Measurements from ENCODE around the gene STAG3. TPM values are rescaled to one million over a fixed set of nuclear protein-coding genes. Genes with fewer than 3 reads are reported as not detected.

The STAG3 gene
- total RNA-seq, 1 experiment from 2014 or later, result 1.7 TPM

- TF ChIP-seq TCF7L2 (IDR thresholded peaks at IDR 0.05; ENCODE audit: low read depth, low read length) (no peak), SIN3A (IDR thresholded peaks at IDR 0.05; ENCODE audit: borderline replicate concordance, insufficient read depth, low read depth, low read length) (no peak), POLR2AphosphoS5 (IDR thresholded peaks at IDR 0.05; ENCODE audit: low read depth, low read length) (no peak)
- TF ChIP-seq, protein P1, sequence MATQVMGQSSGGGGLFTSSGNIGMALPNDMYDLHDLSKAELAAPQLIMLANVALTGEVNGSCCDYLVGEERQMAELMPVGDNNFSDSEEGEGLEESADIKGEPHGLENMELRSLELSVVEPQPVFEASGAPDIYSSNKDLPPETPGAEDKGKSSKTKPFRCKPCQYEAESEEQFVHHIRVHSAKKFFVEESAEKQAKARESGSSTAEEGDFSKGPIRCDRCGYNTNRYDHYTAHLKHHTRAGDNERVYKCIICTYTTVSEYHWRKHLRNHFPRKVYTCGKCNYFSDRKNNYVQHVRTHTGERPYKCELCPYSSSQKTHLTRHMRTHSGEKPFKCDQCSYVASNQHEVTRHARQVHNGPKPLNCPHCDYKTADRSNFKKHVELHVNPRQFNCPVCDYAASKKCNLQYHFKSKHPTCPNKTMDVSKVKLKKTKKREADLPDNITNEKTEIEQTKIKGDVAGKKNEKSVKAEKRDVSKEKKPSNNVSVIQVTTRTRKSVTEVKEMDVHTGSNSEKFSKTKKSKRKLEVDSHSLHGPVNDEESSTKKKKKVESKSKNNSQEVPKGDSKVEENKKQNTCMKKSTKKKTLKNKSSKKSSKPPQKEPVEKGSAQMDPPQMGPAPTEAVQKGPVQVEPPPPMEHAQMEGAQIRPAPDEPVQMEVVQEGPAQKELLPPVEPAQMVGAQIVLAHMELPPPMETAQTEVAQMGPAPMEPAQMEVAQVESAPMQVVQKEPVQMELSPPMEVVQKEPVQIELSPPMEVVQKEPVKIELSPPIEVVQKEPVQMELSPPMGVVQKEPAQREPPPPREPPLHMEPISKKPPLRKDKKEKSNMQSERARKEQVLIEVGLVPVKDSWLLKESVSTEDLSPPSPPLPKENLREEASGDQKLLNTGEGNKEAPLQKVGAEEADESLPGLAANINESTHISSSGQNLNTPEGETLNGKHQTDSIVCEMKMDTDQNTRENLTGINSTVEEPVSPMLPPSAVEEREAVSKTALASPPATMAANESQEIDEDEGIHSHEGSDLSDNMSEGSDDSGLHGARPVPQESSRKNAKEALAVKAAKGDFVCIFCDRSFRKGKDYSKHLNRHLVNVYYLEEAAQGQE (IDR thresholded peaks at IDR 0.05; ENCODE audit: insufficient read depth in 1 of 2, low read depth in 2 of 2, low read length in 1 of 2), result no peak
- peaks cover 2% of the 10 kb centered on the region; the same call in 1 of the 2 replicates for H3K36me3 ChIP-seq (ENCODE audit: control insufficient read depth, insufficient read depth, low read length)
- 0 out of 2 replicates have a peak, but pooled peaks cover 3% of the 10 kb centered on the region for H3K4me1 ChIP-seq (ENCODE audit: control insufficient read depth, insufficient read depth, low read length)
- ChIA-PET CTCF (no interaction called here), POLR2A (no interaction called here)
- H3K27ac ChIP-seq (ENCODE audit: low read length), result no peak overlapping the region
- intact Hi-C loops (cut with micrococcal nuclease; ENCODE audit: unreplicated experiment) (no loop called here), in situ Hi-C loops (cut with HindIII; ENCODE audit: low pct_unique_long_range_greater_than_20kb, low sequenced_read_pairs) (no loop called here)
- BruUV-seq (replicated peaks), result no TSS peak
- H3K4me3 ChIP-seq (ENCODE audit: low read depth in 2 of 2, low read length in 2 of 2), result no peak overlapping the region
- DNase-seq (ENCODE audit: low read depth, low spot score) (no peak), ATAC-seq (no peak)
- H3K9me3 ChIP-seq (ENCODE audit: control insufficient read depth, insufficient read depth, low read depth, low read length), result no peaks in the 10 kb centered on the region
- H3K27me3 ChIP-seq (ENCODE audit: control insufficient read depth, insufficient read depth, low read length), result no peaks in the 10 kb centered on the region
Observed at GRCh38 chr7:100174582-100174981, 3.1 kb upstream of the STAG3 start.

DNA sequence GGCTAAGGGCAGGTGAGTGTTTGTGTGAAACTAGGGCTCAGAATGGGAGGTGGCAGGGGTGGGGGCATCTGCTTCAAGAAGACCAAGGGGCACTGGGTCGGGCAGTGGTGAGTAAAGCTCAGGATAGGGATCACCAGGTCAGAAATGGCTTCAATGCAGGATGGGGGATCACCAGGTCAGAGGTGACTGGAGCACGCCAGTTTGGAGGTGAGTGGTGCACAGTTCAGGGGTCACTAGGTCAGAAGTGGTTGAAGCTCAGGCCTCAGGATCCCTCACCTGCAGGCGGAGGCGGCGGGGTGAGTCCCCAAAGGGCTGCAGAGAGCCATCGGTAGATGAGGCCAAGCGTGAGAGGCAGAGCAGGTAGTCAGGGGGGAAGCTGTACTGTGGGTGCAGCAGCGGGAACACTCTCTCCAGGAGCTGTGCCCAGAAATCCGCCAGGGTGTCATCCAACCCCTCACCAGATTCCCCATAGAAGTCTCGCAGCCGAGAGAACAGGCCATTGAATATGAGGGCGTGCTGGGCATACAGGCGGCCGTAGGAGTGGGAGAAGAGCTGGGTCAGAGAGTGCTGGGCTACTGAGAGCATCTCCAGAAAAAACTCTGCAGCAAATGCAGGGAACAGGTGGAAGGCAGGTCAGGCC is 2.3 kb upstream of the STAG3 start:
- Histone ChIP-seq H3K27me3 (ENCODE audit: control insufficient read depth, insufficient read depth, low read length) (no peaks in the 10 kb centered on the region), H3K4me1 (ENCODE audit: control insufficient read depth, insufficient read depth, low read length) (0 out of 2 replicates have a peak, but pooled peaks cover 3% of the 10 kb centered on the region), H3K27ac (ENCODE audit: low read length) (no peak overlapping the region), H3K36me3 (ENCODE audit: control insufficient read depth, insufficient read depth, low read length) (peaks cover 2% of the 10 kb centered on the region; the same call in 1 of the 2 replicates), H3K4me3 (ENCODE audit: low read depth in 2 of 2, low read length in 2 of 2) (no peak overlapping the region), H3K9me3 (ENCODE audit: control insufficient read depth, insufficient read depth, low read depth, low read length) (no peaks in the 10 kb centered on the region)
- no TSS peak for BruUV-seq (replicated peaks)
- TF ChIP-seq TCF7L2 (IDR thresholded peaks at IDR 0.05; ENCODE audit: low read depth, low read length) (no peak), SIN3A (IDR thresholded peaks at IDR 0.05; ENCODE audit: borderline replicate concordance, insufficient read depth, low read depth, low read length) (no peak), POLR2AphosphoS5 (IDR thresholded peaks at IDR 0.05; ENCODE audit: low read depth, low read length) (no peak), CTCF (IDR thresholded peaks at IDR 0.05) (no peak)
- TF ChIP-seq, protein P1 (IDR thresholded peaks at IDR 0.05; ENCODE audit: insufficient read depth in 1 of 2, low read depth in 2 of 2, low read length in 1 of 2), result no peak
- ATAC-seq (no peak), DNase-seq (ENCODE audit: low read depth, low spot score) (no peak)
- ChIA-PET CTCF (no interaction called here), POLR2A (no interaction called here)
- in situ Hi-C loops (cut with HindIII; ENCODE audit: low pct_unique_long_range_greater_than_20kb, low sequenced_read_pairs), result no loop called here
- intact Hi-C loops (cut with micrococcal nuclease; ENCODE audit: unreplicated experiment), result no loop called here

Data from Panc1 (cell line).